ENCODE data around the gene UXS1. TPM values are rescaled to one million over a fixed set of nuclear protein-coding genes. Genes with fewer than 3 reads are reported as not detected.

The UXS1 gene
- polyA plus RNA-seq, 1 of the 3 experiments (the other 2 are of a cell fraction) = 55.9 TPM

DNA sequence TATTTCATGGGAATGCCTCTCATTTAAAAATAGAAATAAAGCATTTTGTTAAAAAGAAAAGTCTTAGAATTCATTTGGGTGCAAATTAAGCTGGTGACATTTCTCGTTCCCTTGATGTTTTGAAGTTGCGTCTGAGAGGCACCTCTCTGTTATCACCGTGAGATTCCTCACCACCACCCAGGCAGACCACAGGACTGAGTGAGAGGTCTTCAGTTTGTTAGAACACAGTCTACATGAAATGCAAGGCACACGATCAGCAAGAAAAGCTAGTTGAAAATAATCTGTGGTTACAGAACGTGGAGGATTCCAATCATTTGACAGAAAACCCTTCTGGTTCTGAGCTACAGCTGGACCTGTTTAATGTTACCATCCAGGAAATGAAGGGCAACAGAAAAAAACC lies 116.0 kb downstream of the UXS1 start (continued):
- TF ChIP-seq, protein P1, sequence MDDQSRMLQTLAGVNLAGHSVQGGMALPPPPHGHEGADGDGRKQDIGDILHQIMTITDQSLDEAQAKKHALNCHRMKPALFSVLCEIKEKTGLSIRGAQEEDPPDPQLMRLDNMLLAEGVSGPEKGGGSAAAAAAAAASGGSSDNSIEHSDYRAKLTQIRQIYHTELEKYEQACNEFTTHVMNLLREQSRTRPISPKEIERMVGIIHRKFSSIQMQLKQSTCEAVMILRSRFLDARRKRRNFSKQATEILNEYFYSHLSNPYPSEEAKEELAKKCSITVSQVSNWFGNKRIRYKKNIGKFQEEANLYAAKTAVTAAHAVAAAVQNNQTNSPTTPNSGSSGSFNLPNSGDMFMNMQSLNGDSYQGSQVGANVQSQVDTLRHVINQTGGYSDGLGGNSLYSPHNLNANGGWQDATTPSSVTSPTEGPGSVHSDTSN (IDR thresholded peaks at IDR 0.05) = no peak
- no peak for TF ChIP-seq POLR2AphosphoS5 (IDR thresholded peaks at IDR 0.05; ENCODE audit: low read depth, low read length)
- no peak for TF ChIP-seq ELF1 (IDR thresholded peaks at IDR 0.05)
- TF ChIP-seq JUND (IDR thresholded peaks at IDR 0.05) = no peak
- TF ChIP-seq FOXM1 (IDR thresholded peaks at IDR 0.05; ENCODE audit: low read depth) = no peak

DNA sequence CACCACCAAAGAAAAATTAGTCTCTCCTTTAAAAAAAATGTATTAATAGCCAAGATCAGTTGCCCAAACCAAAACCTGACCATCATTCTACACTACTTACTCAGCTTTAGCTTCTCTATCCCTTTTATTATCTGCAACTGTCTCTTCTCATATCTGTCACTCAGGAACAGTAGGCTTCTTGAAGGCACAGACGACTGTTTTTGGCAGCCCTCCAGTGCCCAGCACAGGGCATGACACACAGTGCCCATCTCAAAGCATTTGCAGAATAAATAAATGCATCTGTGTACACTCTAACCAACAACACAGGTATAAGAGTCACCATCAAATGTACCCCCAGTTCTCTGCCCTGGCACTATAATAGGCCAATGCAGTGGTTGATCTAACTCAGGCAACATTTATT lies 117.2 kb downstream of the UXS1 start:
- Histone ChIP-seq H4K20me1 (ENCODE audit: insufficient read depth) (no peaks in the 10 kb centered on the region), H3F3A (replicated peaks; ENCODE audit: insufficient read depth) (no peaks in the 10 kb centered on the region), H3K27ac (ENCODE audit: low read depth in 2 of 2, low read length in 1 of 2) (no peak overlapping the region), H3K79me2 (ENCODE audit: insufficient read depth) (no peaks in the 10 kb centered on the region), H3K27me3 (ENCODE audit: insufficient read depth) (no peaks in the 10 kb centered on the region), H3K9me3 (no peaks in the 10 kb centered on the region), H3K36me3 (replicated peaks in 1 of 2; ENCODE audit: control insufficient read depth in 1 of 2, insufficient read depth in 2 of 2, low read length in 1 of 2) (no peaks in the 10 kb centered on the region), H2AFZ (ENCODE audit: low read depth) (no peak overlapping the region), H3K9ac (no peak overlapping the region), H3K4me2 (no peak overlapping the region), H3K9me2 (no peaks in the 10 kb centered on the region), H3K4me1 (ENCODE audit: control insufficient read depth in 1 of 2, insufficient read depth in 2 of 2, low read depth in 1 of 2, low read length in 1 of 2) (no peaks in the 10 kb centered on the region), H3K4me3 (ENCODE audit: low read depth in 2 of 2, low read length in 1 of 2) (no peak overlapping the region)
- POLR2A ChIA-PET = no interaction called here
- WGBS (ENCODE audit: low lambda C conversion rate) = 12% methylated on average over 1 of the region's 1 CpG
- no peak for DNase-seq
- TF ChIP-seq NFIC (IDR thresholded peaks at IDR 0.05; ENCODE audit: borderline replicate concordance) = no peak
- TF ChIP-seq RCOR1 (IDR thresholded peaks at IDR 0.05; ENCODE audit: low read length) = no peak
- TF ChIP-seq EZH2phosphoT487 (IDR thresholded peaks at IDR 0.05; ENCODE audit: borderline replicate concordance, low read depth) = no peak
- TF ChIP-seq, protein P2, sequence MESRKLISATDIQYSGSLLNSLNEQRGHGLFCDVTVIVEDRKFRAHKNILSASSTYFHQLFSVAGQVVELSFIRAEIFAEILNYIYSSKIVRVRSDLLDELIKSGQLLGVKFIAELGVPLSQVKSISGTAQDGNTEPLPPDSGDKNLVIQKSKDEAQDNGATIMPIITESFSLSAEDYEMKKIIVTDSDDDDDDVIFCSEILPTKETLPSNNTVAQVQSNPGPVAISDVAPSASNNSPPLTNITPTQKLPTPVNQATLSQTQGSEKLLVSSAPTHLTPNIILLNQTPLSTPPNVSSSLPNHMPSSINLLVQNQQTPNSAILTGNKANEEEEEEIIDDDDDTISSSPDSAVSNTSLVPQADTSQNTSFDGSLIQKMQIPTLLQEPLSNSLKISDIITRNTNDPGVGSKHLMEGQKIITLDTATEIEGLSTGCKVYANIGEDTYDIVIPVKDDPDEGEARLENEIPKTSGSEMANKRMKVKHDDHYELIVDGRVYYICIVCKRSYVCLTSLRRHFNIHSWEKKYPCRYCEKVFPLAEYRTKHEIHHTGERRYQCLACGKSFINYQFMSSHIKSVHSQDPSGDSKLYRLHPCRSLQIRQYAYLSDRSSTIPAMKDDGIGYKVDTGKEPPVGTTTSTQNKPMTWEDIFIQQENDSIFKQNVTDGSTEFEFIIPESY (IDR thresholded peaks at IDR 0.05; ENCODE audit: borderline replicate concordance, low read depth) = no peak
- no peak for TF ChIP-seq ELF1 (IDR thresholded peaks at IDR 0.05)
- TF ChIP-seq EP300 (IDR thresholded peaks at IDR 0.05; ENCODE audit: borderline replicate concordance in 1 of 2, low read depth in 1 of 2, low read length in 1 of 2) = no peak
- no peak for TF ChIP-seq CHD2 (IDR thresholded peaks at IDR 0.05; ENCODE audit: low read length, partially characterized antibody)
- no peak for TF ChIP-seq MXI1 (IDR thresholded peaks at IDR 0.05; ENCODE audit: low read depth, low read length)
- no peak for TF ChIP-seq GABPA (IDR thresholded peaks at IDR 0.05; ENCODE audit: low read depth)
- no peak for TF ChIP-seq POLR2AphosphoS5 (IDR thresholded peaks at IDR 0.05; ENCODE audit: low read depth, low read length)
- TF ChIP-seq FOXJ3 (CRISPR knock-in tag; IDR thresholded peaks at IDR 0.05) = no peak
- TF ChIP-seq MEF2A (IDR thresholded peaks at IDR 0.05; ENCODE audit: borderline replicate concordance, low read depth) = no peak
- TF ChIP-seq, protein P3, sequence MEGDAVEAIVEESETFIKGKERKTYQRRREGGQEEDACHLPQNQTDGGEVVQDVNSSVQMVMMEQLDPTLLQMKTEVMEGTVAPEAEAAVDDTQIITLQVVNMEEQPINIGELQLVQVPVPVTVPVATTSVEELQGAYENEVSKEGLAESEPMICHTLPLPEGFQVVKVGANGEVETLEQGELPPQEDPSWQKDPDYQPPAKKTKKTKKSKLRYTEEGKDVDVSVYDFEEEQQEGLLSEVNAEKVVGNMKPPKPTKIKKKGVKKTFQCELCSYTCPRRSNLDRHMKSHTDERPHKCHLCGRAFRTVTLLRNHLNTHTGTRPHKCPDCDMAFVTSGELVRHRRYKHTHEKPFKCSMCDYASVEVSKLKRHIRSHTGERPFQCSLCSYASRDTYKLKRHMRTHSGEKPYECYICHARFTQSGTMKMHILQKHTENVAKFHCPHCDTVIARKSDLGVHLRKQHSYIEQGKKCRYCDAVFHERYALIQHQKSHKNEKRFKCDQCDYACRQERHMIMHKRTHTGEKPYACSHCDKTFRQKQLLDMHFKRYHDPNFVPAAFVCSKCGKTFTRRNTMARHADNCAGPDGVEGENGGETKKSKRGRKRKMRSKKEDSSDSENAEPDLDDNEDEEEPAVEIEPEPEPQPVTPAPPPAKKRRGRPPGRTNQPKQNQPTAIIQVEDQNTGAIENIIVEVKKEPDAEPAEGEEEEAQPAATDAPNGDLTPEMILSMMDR (IDR thresholded peaks at IDR 0.05) = no peak
- TF ChIP-seq, protein P4, sequence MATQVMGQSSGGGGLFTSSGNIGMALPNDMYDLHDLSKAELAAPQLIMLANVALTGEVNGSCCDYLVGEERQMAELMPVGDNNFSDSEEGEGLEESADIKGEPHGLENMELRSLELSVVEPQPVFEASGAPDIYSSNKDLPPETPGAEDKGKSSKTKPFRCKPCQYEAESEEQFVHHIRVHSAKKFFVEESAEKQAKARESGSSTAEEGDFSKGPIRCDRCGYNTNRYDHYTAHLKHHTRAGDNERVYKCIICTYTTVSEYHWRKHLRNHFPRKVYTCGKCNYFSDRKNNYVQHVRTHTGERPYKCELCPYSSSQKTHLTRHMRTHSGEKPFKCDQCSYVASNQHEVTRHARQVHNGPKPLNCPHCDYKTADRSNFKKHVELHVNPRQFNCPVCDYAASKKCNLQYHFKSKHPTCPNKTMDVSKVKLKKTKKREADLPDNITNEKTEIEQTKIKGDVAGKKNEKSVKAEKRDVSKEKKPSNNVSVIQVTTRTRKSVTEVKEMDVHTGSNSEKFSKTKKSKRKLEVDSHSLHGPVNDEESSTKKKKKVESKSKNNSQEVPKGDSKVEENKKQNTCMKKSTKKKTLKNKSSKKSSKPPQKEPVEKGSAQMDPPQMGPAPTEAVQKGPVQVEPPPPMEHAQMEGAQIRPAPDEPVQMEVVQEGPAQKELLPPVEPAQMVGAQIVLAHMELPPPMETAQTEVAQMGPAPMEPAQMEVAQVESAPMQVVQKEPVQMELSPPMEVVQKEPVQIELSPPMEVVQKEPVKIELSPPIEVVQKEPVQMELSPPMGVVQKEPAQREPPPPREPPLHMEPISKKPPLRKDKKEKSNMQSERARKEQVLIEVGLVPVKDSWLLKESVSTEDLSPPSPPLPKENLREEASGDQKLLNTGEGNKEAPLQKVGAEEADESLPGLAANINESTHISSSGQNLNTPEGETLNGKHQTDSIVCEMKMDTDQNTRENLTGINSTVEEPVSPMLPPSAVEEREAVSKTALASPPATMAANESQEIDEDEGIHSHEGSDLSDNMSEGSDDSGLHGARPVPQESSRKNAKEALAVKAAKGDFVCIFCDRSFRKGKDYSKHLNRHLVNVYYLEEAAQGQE (IDR thresholded peaks at IDR 0.05; ENCODE audit: low read depth, low read length) = no peak
- TF ChIP-seq SMC3 (IDR thresholded peaks at IDR 0.05; ENCODE audit: low read depth, low read length) = no peak
- CTCF ChIA-PET = interaction anchor here (2.1 kb wide), 1 partner anchor 10 kb away, joined by 5 read pairs; no protein-coding TSS in a partner anchor
